Activated CD4-positive, alpha-beta T cell treated with anti-CD3 and anti-CD28 coated beads, Interleukin-2, Interleukin-6, amounts not matched to agents 100 ng/mL and 50 ng/mL, durations not matched to agents 16 hours and 8 hours (primary cell): ENCODE data around the gene RAB40C.
"Not testable (repeated sequence)": the region's sequence is repeated elsewhere in the genome, so short reads cannot be mapped to it uniquely, and the experiment has no call there.

Experiments
- DNase-seq: peaks from one replicate; pipeline ENCODE4 v3.0.0-alpha.2; 2020

The RAB40C gene

DNA sequence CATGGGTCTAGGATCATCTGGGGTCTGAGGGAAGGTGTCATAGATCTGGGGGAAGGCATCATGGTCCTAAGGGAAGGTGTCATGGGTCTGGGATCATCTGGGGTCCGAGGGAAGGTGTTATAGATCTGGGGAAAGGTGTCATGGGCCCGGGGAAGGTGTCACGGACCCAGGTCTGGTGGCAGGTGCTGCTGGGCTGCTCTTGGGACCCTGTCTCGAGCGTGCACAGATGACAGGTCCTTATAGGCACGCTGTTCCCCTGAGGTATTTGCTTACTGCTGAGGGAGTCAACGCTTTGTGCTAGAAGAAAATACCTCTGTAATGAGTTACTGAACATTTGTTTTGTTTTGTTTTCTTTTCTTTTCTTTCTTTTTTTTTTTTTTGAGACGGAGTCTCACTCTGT is 1.4 kb downstream of the RAB40C start:
- DNase-seq: no peak

DNA sequence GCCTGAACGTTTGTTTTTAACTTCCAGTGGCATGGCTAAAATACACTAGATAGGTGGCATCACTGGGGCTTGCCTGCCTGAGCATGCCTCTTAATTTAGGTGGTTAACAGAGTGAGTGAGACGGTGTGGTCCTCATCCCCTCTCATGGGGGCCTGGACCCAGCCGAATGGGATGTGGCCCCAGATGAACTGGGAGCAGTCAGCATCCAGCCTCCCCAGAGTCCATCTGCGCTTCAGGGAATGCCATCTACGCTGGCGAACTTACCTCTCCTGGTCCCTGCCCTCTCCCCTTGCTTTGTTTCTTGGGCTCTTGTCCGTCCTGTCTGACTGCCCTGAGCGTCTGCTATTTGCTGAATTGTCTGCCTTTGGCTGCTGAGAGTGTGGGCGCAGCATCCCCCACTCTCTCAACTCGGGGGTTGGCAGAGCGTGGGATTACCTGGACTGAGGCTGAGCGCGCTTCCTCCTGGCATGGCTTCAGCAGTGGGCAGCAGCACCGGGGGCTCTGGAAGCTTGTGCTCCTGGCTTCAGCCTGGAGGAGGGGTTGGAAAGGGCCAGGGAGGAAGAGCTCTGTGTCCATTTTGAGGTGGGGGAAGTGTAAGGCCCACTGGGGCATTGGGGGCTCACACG is 2.1 kb downstream of the RAB40C start:
- DNase-seq: no peak

DNA sequence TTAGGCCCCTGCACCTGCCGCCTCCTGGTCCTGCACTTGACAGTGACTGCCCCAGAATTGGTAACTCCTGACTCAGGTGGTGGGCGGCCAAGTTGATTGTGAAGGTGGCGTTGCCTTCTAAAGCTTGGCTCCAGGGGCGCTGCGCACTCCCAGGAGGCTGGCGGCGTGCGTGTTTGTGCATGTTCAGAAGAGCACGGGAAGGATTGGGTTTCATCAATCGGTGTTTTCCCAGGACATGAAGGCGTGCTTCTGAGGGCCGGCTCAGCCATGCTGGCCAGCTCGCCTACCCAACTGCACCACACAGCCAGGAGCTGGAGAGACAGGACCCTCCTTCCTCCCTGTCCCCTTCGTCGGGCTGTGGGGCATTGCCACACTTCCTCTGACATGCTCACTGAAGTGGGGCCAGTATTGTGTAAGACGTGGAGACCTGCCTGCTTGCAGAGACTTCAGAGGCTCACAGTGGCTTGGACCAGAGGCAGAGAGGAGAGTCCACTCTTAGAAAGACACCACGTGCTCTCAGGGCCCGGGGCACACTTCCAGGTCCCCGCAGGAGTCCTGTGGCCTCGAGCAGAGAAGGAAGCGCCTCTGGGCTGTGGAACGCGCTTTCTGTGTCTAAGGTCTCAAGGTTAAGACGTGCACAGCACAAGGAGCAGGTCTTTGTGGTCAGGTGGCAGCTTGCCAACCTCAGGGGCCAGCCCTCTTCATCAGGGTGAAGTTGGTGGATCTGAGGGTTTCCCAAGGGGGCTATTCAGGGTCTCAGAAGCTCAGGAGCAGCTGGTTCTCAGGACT is 2.8 kb downstream of the RAB40C start:
- DNase-seq: no peak

DNA sequence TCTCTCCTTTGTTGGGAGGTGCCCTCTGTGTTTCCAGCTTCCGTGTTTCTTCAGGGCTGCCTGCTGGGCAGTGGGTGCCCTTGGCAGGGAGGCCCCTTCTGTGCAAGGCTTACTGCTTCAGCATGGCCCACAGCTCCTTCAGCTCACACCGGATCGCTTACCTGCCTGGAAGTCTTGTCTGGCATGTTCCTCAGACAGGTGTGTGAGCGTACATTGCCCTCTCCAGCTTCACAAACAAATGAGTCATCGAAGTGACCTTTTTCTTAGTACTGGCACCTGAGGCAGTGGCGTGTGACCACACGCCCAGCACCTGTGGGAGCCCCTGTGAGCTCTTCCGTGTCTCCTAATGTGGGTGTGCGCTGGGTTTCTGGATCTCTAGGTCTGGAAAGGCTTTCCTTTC is 3.5 kb downstream of the RAB40C start:
- DNase-seq: no peak

DNA sequence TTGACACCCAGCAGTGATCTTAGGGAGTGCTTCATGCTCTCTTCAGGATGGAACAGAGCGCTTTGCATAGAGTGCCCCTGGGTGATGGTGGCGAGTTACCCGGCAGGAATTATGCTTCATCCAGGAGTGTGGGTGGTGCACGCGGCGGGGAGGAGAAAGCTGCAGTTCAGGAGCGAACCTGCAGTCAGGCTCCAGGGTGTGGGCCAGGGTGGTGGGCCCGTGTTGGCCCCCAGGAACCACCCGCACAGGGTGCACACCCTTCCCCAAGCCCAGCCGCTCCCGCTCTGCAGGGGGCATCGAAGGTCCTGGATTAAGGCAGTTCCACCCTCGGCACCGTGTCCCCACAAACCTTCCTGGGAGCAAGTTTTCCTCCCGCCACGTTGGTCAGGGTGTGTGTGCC is 3.9 kb downstream of the RAB40C start:
- no peak for DNase-seq

DNA sequence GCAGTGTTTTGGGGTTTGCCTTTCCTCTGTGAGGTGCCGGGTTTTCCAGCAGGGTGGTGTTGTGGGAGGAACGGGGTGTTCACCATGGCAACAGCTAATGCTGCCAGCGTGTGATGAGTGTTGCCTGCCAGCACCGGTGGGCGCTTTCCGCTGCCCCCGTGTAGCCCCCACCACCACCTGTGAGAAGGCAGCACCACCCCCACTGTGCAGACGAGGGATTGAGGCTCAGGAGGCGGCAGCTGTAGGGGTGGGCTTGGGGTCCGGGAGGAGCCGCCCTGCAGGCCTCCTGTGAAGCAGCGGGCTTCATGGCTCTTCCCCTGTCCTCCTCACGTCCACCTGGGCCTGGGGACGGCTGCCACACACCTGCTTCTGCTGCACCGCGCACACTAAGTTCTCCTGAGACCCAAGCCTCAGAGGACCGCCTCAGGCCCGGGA is 5.2 kb downstream of the RAB40C start:
- DNase-seq: no peak

DNA sequence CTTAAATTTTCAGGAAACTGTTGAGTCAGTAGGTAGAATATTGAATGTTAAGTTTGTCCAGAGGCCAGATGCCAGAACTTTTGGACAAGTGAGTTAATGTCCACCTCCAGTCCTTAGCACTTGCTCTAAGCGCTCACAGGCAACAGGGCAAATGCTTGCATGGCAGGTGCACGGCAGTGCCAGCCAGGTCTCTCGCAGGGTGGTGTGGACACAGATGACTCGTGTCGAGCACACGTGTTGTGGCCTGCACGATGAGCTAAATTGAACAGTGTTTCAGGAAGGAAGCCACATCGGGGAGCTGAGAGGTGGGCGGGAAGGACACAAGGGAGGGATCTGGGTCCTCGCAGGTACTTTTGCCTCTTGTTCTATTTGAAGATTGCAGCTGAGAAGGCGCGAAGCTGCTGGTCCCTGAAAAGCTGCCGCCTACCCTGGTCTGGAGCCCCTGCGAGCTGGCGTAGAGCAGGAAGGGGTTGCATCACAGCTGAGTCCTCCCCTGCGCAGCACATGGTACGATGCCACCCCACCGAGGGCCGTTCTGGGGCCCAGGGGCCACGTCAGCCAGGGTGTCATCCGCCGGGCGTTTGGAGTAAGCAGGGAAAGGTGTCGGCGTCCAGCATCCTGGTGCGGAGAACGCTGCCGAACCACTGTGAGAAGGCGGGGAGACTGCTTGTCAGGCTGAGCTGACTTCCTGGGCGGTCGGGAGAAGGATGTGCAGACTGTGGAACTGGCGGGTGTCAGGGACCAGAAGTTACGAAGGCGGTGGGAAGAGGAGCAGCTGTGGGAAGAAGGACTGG is 6.3 kb downstream of the RAB40C start:
- no peak for DNase-seq

DNA sequence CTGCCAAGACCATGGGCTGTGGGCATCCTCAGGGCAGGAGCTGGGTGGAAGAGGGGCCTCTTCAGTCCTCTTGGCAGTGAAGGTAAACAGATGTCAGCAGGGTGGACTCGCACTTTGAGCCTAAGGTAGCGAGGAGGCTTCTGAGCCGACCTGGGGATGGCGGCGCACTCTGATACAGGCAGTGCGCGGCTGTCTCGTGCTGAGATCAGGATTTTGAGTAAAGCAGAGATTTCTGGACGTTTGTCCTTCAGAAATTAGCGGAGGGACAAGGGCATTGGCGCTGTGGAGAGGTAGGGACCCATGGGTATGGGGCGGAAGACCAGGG is 6.8 kb downstream of the RAB40C start:
- DNase-seq: no peak

DNA sequence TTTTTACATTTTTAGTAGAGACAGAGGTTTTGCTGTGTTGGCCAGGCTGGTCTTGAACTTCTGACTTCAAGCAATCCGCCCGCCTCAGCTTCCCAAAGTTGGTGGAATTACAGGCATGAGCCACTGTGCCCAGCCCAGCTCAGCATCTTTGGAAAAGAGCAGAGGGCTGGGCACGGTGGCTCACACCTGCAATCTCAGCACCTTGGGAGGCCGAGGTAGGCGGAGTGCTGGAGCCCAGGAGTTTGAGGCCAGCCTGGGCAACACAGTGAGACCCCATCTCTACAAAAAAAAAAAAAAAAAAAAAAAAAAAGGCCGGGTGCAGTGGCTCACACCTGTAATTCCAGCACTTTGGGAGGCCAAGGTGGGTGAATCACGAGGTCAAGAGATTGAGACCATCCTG is 7.8 kb downstream of the RAB40C start:
- not testable (repeated sequence) for DNase-seq

DNA sequence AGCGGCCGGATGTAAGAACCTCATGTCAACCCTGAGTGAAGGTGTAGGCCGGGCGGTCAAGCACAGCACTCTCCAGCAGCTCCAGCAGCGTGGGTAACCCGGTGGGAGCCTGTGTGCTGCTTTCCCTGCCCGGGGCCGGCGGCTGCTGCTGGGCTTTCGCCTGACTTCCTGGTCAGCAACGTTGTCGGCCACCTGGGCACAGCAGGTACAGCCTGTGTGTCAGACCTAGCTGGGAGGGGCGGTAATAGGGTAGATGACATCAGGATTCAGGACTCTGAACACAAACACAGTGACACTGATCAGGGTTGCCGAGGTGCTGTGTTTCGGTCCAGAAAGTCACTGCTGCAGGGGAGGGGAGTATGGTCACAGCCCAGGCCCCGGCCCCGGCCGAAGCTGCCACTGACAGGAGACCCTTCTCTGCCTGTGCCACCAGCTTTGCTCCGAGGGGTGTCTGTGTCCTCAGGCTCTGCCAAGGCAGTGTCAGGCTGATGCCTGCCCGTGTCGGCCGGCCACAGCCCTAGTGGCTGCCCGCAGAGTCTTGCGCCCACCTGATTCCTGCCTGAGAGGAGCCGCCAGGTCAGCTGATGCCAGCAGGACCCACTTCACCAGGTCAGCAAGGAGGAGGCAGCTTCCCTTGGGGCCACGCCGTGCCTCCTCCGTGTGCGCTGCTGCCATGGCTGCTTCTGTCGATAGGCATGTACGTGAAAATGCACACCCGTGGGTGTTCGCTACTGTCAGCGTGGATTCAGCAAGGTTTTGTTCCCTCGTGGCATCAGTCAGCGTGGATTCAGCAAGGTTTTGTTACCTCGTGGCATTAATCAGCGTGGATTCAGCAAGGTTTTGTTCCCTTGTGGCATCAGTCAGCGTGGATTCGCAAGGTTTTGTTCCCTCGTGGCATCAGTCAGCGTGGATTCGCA is 9.2 kb downstream of the RAB40C start:
- no peak for DNase-seq

DNA sequence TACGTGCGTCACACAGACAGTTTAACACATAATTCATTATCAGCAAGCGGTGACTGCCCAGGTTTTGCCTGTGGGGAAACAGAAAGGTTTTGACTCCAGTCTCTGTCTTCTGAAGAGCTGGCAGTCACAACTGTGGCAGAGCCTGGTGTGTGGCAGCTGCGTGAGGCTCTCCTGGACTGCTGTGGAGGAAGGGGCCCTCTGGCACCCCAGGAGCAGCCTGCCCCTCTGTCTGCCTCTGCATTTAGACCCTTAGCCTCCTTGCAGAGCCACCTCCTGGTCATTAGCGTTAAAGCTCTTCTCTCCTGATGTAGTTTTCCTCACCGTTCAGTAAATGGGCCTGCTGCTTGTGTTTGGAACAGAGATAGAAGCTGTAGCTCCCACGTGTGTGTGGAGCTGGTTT is 10.9 kb downstream of the RAB40C start:
- no peak for DNase-seq

DNA sequence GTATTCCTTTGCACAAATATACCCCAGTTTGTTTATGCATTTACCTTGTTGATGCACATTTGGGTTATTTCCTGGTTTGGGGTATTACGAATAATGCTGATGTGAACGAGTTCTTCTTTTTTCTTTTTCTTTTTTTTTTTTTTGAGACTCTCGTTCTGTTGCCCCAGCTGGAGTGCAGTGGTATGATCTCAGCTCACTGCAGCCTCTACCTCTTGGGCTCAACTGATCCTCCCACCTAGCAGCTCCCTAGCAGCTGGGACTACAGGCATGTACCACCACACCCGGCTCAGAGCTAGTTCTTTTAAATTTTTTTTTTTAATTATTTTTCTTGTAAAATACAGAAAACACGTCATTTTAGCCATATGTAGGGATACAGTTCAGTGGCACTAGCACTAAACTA is 14.1 kb downstream of the RAB40C start:
- DNase-seq: no peak

DNA sequence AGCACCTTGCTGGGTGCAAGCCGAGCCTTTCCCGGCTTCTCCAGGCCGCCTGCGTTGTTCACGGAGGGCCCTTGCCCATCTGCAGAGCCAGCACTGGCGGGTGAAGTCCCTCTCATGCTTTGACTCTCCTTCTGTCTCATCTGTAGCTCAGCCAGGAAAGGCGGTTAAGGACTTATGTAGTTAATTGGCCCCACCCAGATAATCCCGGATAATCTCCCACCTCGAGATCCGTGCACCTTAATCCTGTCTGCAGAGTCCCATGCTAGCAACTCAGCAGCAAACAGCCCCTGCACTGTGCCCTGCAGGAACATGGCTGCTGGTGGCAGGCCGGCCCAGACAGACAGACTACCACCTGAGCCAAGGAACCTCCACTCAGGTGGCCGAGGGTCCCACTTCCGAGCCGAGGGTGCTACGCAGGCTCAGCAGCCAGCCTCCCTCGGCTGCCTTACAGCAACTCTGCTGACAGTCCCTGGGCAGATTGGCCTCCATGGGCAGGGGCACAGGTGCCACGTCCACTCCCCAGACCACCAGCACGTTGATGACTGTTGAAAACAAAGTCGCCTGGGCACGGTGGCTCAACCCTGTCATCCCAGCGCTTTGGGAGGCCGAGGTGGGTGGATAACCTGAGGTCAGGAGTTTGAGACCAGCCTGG is 16.9 kb downstream of the RAB40C start:
- no peak for DNase-seq

DNA sequence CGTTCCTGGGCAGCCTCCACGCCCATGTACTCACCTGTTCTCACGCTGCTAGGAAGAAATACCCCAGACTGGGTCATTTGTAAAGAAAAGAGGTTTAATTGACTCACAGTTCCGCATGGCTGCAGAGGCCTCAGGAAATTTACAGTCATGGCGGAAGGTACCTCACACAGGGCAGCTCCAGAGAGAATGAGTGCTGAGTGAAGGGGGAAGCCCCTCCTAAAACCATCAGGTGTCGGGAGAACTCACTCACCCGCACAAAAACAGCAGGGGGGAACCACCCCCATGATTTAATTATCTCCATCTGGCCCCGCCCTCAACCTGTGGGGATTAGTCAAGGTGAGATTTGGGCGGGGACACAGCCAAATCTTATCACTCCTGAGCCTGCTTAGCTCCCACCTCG is 18.2 kb downstream of the RAB40C start:
- no peak for DNase-seq

DNA sequence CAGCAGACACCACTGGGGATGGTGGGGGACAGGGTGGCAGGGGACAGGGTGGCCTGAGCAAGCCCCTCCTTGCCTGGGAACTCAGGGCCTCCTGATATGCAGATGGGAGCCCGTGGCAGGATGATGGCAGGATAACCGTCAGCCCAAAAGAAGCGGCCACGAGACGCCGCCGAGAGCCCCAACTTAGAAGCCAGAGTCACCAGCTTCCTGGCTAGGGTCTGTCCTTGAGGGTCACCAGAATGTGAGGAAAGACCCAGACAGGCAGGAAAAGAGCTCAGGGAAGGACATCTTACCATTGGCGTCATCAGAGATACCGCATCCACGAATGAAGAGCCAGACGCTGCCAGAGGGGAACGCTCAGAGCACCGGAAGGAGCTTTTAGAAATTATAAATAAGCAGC is 19.4 kb downstream of the RAB40C start:
- no peak for DNase-seq

DNA sequence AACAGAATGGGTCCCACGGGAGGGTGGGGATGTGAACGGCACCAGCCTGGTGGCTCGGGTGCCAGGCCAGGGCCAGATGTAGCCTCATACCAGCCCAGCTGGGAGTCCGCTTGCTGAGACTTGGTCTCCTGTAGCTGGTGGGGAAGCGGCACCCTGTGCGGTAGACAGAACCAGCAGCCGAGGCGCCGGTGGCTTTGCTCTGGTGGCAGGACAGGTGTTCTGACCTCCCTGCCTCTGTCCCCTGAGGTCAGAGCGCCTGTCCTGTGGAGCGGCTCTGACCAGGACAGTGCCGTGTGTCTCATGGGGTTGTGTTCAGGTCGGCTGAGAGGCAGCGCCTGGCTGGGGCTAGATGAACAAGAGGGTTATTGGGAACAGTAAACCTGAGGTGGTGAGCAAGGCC is 20.1 kb downstream of the RAB40C start:
- DNase-seq: no peak

DNA sequence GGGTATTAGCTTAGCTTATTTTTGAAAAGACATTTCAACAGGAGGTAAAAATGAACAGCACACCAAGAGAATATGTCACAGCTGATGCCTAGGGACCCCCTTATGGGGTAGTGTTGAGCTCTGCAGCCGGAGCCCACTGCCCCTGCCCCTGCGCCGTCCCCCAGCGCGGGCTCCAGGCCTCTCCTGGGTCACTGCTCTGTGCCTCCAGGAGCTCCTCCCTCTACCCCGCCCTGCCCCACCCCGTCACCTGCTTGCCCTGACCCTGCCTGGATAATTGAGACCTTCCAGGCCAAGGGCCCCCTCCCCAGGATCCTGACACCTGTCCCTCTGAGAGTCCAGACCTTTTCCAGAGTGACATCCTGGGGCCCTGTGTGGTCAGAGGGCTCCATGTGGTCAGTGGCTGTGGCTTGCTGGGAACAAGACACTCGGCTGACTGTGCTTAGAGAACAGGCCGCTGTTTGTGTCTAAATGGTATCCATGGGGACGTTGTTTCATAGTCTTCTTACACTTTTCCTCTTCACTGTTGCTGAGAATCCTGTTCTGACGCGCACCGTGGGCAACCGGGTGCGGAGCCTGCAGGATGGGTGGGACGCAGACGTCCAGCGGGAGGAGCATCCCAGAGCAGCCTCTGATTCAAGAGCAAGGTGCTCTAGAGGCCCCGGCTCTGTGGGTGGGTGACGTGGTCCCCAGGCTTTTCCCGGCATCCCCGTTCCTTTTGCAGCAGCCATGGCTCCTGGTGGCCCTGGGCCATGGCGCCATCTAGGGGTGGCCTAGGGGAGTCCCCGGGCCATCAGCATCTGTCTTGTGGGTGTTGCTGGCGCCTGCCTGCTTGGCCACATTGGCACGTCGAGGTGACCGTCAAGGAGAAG is 20.9 kb downstream of the RAB40C start:
- peak; percentile 53 for DNase-seq

DNA sequence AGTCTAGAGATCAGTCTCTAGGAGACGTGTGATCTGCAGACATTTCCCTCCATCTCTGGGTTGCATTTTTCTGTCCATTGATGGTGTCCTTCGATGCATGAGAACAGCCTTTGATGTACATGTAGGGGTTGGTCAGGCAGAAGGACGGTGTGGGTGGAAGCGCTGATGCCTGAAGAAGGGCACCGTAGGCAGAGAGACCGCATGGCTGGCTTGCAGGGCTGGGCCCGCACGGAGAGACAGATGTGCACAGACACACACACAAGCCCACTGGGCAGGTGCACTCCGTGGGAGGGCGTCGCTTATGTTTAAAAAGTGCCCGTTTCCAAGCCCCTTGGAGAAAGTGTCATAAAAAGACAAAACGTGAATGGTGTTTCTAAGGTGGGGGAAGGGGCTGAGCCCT is 25.3 kb downstream of the RAB40C start:
- DNase-seq: no peak

DNA sequence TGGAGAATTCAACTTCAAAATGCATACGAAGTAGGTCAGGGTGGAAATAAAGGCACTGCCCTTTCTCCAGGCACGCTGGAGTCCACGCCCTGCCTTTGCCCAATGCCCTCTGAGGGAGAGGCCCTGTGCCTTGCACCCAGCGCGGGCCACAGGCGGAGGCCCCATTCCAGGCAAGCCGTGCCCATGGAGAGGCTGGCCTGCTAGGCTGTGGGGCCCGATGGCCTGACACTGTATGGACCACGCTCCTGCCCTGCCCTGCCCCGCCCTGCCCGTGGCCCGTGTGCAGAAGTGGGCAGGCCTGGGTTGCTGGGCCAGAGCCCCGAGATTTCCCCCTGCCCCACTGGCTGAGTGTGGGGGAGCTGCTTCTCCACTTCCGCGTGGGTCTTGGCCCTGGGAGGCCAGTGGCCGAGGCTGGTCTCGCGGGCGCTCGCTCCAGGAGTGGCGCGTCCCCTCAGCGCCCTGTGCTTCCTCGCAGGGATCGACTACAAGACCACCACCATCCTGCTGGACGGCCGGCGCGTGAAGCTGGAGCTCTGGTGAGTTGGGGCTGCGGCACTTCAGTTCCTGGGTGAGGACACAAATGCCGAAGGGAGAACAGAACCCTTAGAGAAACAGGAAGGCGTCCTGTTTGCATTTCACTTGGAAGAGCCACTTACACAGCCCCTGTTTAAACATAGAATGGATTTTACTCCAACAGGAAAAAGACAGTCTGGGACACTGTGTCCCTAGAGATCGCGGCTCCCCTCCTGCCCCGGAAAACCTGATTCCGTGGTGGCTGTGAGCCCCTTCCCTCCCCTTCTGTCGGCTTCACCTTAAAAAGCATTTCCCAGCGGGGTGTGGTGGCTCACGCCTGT is 27.1 kb downstream of the RAB40C start:
- no peak for DNase-seq

DNA sequence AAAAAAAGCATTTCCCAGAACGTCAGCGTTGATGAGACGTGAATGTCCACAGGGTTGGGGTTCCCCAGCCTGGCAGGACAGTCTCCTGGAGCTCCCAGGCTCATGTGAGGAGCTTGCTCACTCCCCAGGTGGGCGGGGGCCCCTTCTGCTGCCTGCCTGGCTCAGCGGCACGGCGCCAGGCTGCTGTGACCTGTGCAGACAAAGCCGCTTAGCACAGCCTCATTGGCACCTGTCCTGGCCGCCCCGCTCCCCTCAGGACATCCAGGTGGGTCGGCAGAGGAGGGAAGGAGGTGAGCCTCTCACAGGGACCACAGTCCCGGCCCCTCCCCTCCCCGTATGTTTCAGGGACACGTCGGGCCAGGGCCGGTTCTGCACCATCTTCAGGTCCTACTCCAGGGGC is 28.0 kb downstream of the RAB40C start:
- DNase-seq: no peak
